WTC11 (cell line): Measurements from ENCODE around the gene GOLGA8B. TPM values are rescaled to one million over a fixed set of nuclear protein-coding genes. Genes with fewer than 3 reads are reported as not detected.

Source experiments
- ATAC-seq: fragments of 200-7000 bp; cut with Tn5 transposase; 2 replicates; pipeline ENCODE4 v1.10.0; 2021; ENCODE audit warnings: mild to moderate bottlenecking, moderate library complexity
- CTCF ChIA-PET: fragments of 300-600 bp; sonication (Branson Sonifier 250); formaldehyde crosslinking; loops from one replicate; lab custom pipeline; 2021; ENCODE audit warnings: antibody characterized with exemption; lab: Charles Lee
- POLR2A ChIA-PET: fragments of 350-600 bp; sonication (Branson Sonifier 250); formaldehyde crosslinking; loops from one replicate; lab custom pipeline; 2021; ENCODE audit warnings: antibody characterized with exemption; lab: Charles Lee
- DNase-seq: peaks from one replicate; pipeline ENCODE4 v3.0.0; 2021; ENCODE audit warnings: low spot score
- H3K27ac Mint-ChIP-seq: 2 replicates; pipeline ENCODE4 v1.8.0; 2021; ENCODE audit warnings: mixed read lengths
- H3K27me3 Mint-ChIP-seq: 2 replicates; pipeline ENCODE4 v1.8.0; 2021; ENCODE audit warnings: low read depth, mild to moderate bottlenecking, moderate library complexity, mixed read lengths
- H3K36me3 Mint-ChIP-seq: 2 replicates; pipeline ENCODE4 v1.8.0; 2021; ENCODE audit warnings: mixed read lengths
- H3K4me1 Mint-ChIP-seq: 2 replicates; pipeline ENCODE4 v1.8.0; 2022; ENCODE audit warnings: mixed read lengths
- H3K4me3 Mint-ChIP-seq: 2 replicates; pipeline ENCODE4 v1.8.0; 2021; ENCODE audit warnings: mild to moderate bottlenecking, moderate library complexity, mixed read lengths
- H3K9me3 Mint-ChIP-seq: 2 replicates; pipeline ENCODE4 v1.8.0; 2021; ENCODE audit warnings: mixed read lengths
- ATF6 ChIP-seq: sonication (generic); formaldehyde crosslinking; IDR thresholded peaks from 2 replicates; pipeline ENCODE4 v1.8.1; 2023; ENCODE audit warnings: mild to moderate bottlenecking, missing genetic modification reagents
- CBFB ChIP-seq: sonication (generic); formaldehyde crosslinking; IDR thresholded peaks from 2 replicates; pipeline ENCODE4 v1.8.1; 2022; ENCODE audit warnings: mild to moderate bottlenecking, low read depth, missing genetic modification reagents
- CREB1 ChIP-seq: sonication (generic); formaldehyde crosslinking; IDR thresholded peaks from 2 replicates; pipeline ENCODE4 v1.8.0; 2023; ENCODE audit warnings: mild to moderate bottlenecking, missing genetic modification reagents
- E2F5 ChIP-seq: sonication (generic); formaldehyde crosslinking; IDR thresholded peaks from 2 replicates; pipeline ENCODE4 v1.8.1; 2022; ENCODE audit warnings: mild to moderate bottlenecking, moderate library complexity, missing genetic modification reagents
- EMX1 ChIP-seq: fragments of 250-450 bp; sonication (Bioruptor Pico); IDR thresholded peaks from 2 replicates; pipeline ENCODE4 v1.8.0; 2021; ENCODE audit warnings: mild to moderate bottlenecking
- ETV6 ChIP-seq: sonication (generic); formaldehyde crosslinking; IDR thresholded peaks from 2 replicates; pipeline ENCODE4 v1.8.1; 2022; ENCODE audit warnings: mild to moderate bottlenecking, missing genetic modification reagents
- JAZF1 ChIP-seq: fragments of 250-450 bp; sonication (Bioruptor Pico); IDR thresholded peaks from 2 replicates; pipeline ENCODE4 v1.9.0; 2021; ENCODE audit warnings: moderate library complexity, mild to moderate bottlenecking, inconsistent platforms
- MYBL2 ChIP-seq: sonication (generic); formaldehyde crosslinking; IDR thresholded peaks from 2 replicates; pipeline ENCODE4 v1.8.1; 2023; ENCODE audit warnings: mild to moderate bottlenecking, moderate library complexity, missing genetic modification reagents
- PREB ChIP-seq: sonication (generic); formaldehyde crosslinking; IDR thresholded peaks from 2 replicates; pipeline ENCODE4 v1.8.1; 2022; ENCODE audit warnings: mild to moderate bottlenecking, missing genetic modification reagents, moderate library complexity, borderline replicate concordance
- PRRX2 ChIP-seq: fragments of 250-450 bp; sonication (Bioruptor Pico); IDR thresholded peaks from 2 replicates; pipeline ENCODE4 v1.8.0; 2021; ENCODE audit warnings: mild to moderate bottlenecking
- RELA ChIP-seq: sonication (generic); formaldehyde crosslinking; IDR thresholded peaks from 2 replicates; pipeline ENCODE4 v1.8.1; 2022; ENCODE audit warnings: missing genetic modification reagents, mild to moderate bottlenecking, borderline replicate concordance
- SOX15 ChIP-seq: fragments of 250-450 bp; sonication (Bioruptor Pico); IDR thresholded peaks from 2 replicates; pipeline ENCODE4 v1.9.0; 2021; ENCODE audit warnings: mild to moderate bottlenecking
- USF1 ChIP-seq: sonication (generic); formaldehyde crosslinking; IDR thresholded peaks from 2 replicates; pipeline ENCODE4 v1.8.0; 2022; ENCODE audit warnings: mild to moderate bottlenecking, missing genetic modification reagents
- ZNF219 ChIP-seq: sonication (generic); formaldehyde crosslinking; IDR thresholded peaks from 2 replicates; pipeline ENCODE4 v1.8.0; 2023; ENCODE audit warnings: missing genetic modification reagents, mild to moderate bottlenecking, borderline replicate concordance
- ZNF232 ChIP-seq: sonication (generic); formaldehyde crosslinking; IDR thresholded peaks from 2 replicates; pipeline ENCODE4 v1.8.0; 2022; ENCODE audit warnings: mild to moderate bottlenecking, missing genetic modification reagents
- ZNF317 ChIP-seq: sonication (generic); formaldehyde crosslinking; IDR thresholded peaks from 2 replicates; pipeline ENCODE4 v1.8.1; 2023; ENCODE audit warnings: low read depth, mild to moderate bottlenecking, moderate library complexity, missing genetic modification reagents, borderline replicate concordance
- ZNF396 ChIP-seq: fragments of 250-450 bp; sonication (Bioruptor Pico); IDR thresholded peaks from 2 replicates; pipeline ENCODE4 v1.8.0; 2021; ENCODE audit warnings: mild to moderate bottlenecking, moderate library complexity, borderline replicate concordance
- total RNA-seq: library from RNA; stranded (reverse); gene quantifications from 3 replicates; pipeline ENCODE4 v1.2.3, GENCODE V29; 2021
- TF ChIP-seq, protein P1 (sequence below): sonication (generic); formaldehyde crosslinking; IDR thresholded peaks from 2 replicates; pipeline ENCODE4 v1.8.1; 2023; ENCODE audit warnings: mild to moderate bottlenecking, missing genetic modification reagents
- TF ChIP-seq, protein P2 (sequence below): sonication (generic); formaldehyde crosslinking; conservative IDR thresholded peaks from 2 replicates; pipeline ENCODE4 v1.8.1; 2022; ENCODE audit warnings: mild to moderate bottlenecking, missing genetic modification reagents
- TF ChIP-seq, protein P3 (sequence below): fragments of 250-450 bp; sonication (Bioruptor Pico); IDR thresholded peaks from 2 replicates; pipeline ENCODE4 v1.9.0; 2021; ENCODE audit warnings: mild to moderate bottlenecking
- TF ChIP-seq, protein P4 (sequence below): fragments of 250-450 bp; sonication (Bioruptor Pico); IDR thresholded peaks from 2 replicates; pipeline ENCODE4 v1.9.0; 2021; ENCODE audit warnings: mild to moderate bottlenecking, borderline replicate concordance

GOLGA8B gene
- total RNA-seq, 1 experiment from 2014 or later = 29.0 TPM

- Mint-ChIP-seq H3K4me3 (no peak overlapping the region), H3K27ac (no peak overlapping the region)
- POLR2A ChIA-PET = no interaction called here
- no peak for ATAC-seq
- no peak for TF ChIP-seq EMX1 (CRISPR knock-in tag)
- no peak for TF ChIP-seq ATF6 (CRISPR knock-in tag)
- no peak for TF ChIP-seq ZNF219 (CRISPR knock-in tag)
- TF ChIP-seq CREB1 (CRISPR knock-in tag) = no peak
- TF ChIP-seq ZNF396 (CRISPR knock-in tag) = no peak
- TF ChIP-seq, protein P1, sequence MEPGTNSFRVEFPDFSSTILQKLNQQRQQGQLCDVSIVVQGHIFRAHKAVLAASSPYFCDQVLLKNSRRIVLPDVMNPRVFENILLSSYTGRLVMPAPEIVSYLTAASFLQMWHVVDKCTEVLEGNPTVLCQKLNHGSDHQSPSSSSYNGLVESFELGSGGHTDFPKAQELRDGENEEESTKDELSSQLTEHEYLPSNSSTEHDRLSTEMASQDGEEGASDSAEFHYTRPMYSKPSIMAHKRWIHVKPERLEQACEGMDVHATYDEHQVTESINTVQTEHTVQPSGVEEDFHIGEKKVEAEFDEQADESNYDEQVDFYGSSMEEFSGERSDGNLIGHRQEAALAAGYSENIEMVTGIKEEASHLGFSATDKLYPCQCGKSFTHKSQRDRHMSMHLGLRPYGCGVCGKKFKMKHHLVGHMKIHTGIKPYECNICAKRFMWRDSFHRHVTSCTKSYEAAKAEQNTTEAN (CRISPR knock-in tag) = no peak
- TF ChIP-seq, protein P2, sequence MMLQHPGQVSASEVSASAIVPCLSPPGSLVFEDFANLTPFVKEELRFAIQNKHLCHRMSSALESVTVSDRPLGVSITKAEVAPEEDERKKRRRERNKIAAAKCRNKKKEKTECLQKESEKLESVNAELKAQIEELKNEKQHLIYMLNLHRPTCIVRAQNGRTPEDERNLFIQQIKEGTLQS = no peak
- TF ChIP-seq JAZF1 (CRISPR knock-in tag) = no peak
- no peak for TF ChIP-seq CBFB (CRISPR knock-in tag)
- TF ChIP-seq ZNF232 = no peak
- TF ChIP-seq USF1 = no peak
- no peak for TF ChIP-seq ETV6 (CRISPR knock-in tag)
- TF ChIP-seq MYBL2 = no peak
- no peak for TF ChIP-seq SOX15 (CRISPR knock-in tag)
- TF ChIP-seq, protein P3, sequence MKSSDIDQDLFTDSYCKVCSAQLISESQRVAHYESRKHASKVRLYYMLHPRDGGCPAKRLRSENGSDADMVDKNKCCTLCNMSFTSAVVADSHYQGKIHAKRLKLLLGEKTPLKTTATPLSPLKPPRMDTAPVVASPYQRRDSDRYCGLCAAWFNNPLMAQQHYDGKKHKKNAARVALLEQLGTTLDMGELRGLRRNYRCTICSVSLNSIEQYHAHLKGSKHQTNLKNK = no peak
- no peak for TF ChIP-seq RELA (CRISPR knock-in tag)
- TF ChIP-seq, all 79 proteins: peak for 0
- Mint-ChIP-seq H3K9me3 (no peaks in the 10 kb centered on the region), H3K27me3 (no peaks in the 10 kb centered on the region; the same call in 1 of the 2 replicates), H3K4me1 (no peaks in the 10 kb centered on the region), H3K36me3 (no peaks in the 10 kb centered on the region)
- CTCF ChIA-PET = interaction anchor here (0.7 kb wide), 1 partner anchor 10 kb away, joined by 3 read pairs; no protein-coding TSS in a partner anchor
- DNase-seq = no peak
Measured at GRCh38 chr15:34620814-34621213, 37.4 kb upstream of the GOLGA8B start.

DNA sequence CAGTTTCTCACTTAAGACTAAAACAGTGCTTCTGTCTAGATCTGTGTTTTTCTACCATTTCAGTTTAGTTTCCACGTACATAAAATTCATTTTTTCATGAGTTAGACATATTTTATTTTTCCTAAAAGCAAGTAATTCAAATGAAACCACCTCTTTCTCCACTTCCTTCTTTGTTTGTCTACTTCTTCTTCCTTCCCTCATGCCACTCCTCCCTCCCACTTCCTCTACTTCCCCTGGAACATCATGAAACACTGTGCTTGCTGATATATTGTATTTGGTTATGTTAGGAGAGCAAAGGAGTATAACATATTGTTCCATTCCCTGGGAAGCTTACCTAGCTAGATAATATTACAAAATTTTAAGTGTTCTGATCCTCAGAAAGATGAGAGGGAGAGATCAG is 36.7 kb upstream of the GOLGA8B start:
- TF ChIP-seq PREB (no peak), PRRX2 (CRISPR knock-in tag) (no peak), E2F5 (no peak), ZNF317 (CRISPR knock-in tag) (no peak)
- TF ChIP-seq, protein P4, sequence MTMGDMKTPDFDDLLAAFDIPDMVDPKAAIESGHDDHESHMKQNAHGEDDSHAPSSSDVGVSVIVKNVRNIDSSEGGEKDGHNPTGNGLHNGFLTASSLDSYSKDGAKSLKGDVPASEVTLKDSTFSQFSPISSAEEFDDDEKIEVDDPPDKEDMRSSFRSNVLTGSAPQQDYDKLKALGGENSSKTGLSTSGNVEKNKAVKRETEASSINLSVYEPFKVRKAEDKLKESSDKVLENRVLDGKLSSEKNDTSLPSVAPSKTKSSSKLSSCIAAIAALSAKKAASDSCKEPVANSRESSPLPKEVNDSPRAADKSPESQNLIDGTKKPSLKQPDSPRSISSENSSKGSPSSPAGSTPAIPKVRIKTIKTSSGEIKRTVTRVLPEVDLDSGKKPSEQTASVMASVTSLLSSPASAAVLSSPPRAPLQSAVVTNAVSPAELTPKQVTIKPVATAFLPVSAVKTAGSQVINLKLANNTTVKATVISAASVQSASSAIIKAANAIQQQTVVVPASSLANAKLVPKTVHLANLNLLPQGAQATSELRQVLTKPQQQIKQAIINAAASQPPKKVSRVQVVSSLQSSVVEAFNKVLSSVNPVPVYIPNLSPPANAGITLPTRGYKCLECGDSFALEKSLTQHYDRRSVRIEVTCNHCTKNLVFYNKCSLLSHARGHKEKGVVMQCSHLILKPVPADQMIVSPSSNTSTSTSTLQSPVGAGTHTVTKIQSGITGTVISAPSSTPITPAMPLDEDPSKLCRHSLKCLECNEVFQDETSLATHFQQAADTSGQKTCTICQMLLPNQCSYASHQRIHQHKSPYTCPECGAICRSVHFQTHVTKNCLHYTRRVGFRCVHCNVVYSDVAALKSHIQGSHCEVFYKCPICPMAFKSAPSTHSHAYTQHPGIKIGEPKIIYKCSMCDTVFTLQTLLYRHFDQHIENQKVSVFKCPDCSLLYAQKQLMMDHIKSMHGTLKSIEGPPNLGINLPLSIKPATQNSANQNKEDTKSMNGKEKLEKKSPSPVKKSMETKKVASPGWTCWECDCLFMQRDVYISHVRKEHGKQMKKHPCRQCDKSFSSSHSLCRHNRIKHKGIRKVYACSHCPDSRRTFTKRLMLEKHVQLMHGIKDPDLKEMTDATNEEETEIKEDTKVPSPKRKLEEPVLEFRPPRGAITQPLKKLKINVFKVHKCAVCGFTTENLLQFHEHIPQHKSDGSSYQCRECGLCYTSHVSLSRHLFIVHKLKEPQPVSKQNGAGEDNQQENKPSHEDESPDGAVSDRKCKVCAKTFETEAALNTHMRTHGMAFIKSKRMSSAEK (CRISPR knock-in tag) = no peak
- H3K27me3 Mint-ChIP-seq = no peaks in the 10 kb centered on the region; the same call in 1 of the 2 replicates
- ChIA-PET CTCF (interaction anchor here (1.8 kb wide), 1 partner anchor 10 kb away, joined by 6 read pairs; no protein-coding TSS in a partner anchor), POLR2A (no interaction called here)
- DNase-seq = no peak
- no peaks in the 10 kb centered on the region for H3K4me1 Mint-ChIP-seq
- no peaks in the 10 kb centered on the region for H3K9me3 Mint-ChIP-seq
- no peak overlapping the region for H3K27ac Mint-ChIP-seq
- ATAC-seq = no peak
- H3K4me3 Mint-ChIP-seq = no peak overlapping the region
- H3K36me3 Mint-ChIP-seq = no peaks in the 10 kb centered on the region
